Endothelial cell of umbilical vein (primary cell): ENCODE measurements around the gene SFI1. TPM values are rescaled to one million over a fixed set of nuclear protein-coding genes. Genes with fewer than 3 reads are reported as not detected.
A peak's percentile ranks its signal among the peaks of the same experiment; 100 is the strongest.

Experiments
- BruUV-seq: library from RNA; stranded (reverse); fragments of 400-500 nt; replicated peaks from 2 replicates; lab custom pipeline; 2021; lab: Mats Ljungman, UMichigan
- CTCF ChIA-PET: fragments of 300-600, 350-600 bp; sonication (Branson Sonifier 250); formaldehyde crosslinking; loops from one replicate; lab custom pipeline; 2021; ENCODE audit warnings: antibody characterized with exemption, inconsistent platforms; lab: Charles Lee
- POLR2A ChIA-PET: fragments of 300-600, 350-600 bp; sonication (Branson Sonifier 250); formaldehyde crosslinking; loops from one replicate; lab custom pipeline; 2021; ENCODE audit warnings: antibody characterized with exemption, inconsistent platforms; lab: Charles Lee
- DNase-seq: peaks from one replicate; pipeline ENCODE4 v3.0.0-alpha.2; 2011; ENCODE audit warnings: low read depth, low spot score
- FAIRE-seq: peaks from 2 replicates; lab custom pipeline; 2011; peaks lifted over from hg19 to GRCh38; lab: Jason Lieb, UNC
- H2AFZ ChIP-seq: 2 replicates; pipeline ENCODE4 v1.6.0; 2012; ENCODE audit warnings: low read depth, low read length, control low read depth, inconsistent platforms
- H3K27ac ChIP-seq: 2 replicates; pipeline ENCODE4 v1.5.1; 2011; ENCODE audit warnings: low read depth, mild to moderate bottlenecking, control low read depth, low read length, moderate library complexity; ENCODE audit not compliant: insufficient read depth
- H3K27me3 ChIP-seq, 2 experiments: 2 replicates each; pipeline versions ENCODE4 v1.6.0 to v1.6.1; 2011; ENCODE audit warnings: low read length in 2 of 2, mixed read lengths in 1 of 2; ENCODE audit not compliant: control insufficient read depth in 2 of 2, insufficient read depth in 2 of 2
- H3K36me3 ChIP-seq, 2 experiments: 2 replicates in 1 of 2; 3 replicates in 1 of 2; pipeline ENCODE4 v1.5.1; 2011; ENCODE audit warnings: low read length in 2 of 2, mild to moderate bottlenecking in 1 of 2, moderate library complexity in 1 of 2; ENCODE audit not compliant: control insufficient read depth in 2 of 2, insufficient read depth in 2 of 2; ENCODE audit errors: extremely low read depth in 1 of 2
- H3K4me1 ChIP-seq: 3 replicates; pipeline ENCODE4 v1.5.1; 2011; ENCODE audit warnings: mild to moderate bottlenecking, low read length; ENCODE audit not compliant: control insufficient read depth, insufficient read depth; ENCODE audit errors: extremely low read depth
- H3K4me2 ChIP-seq: 2 replicates; pipeline ENCODE4 v1.6.1; 2011; ENCODE audit warnings: low read length, control low read depth, mixed read lengths; ENCODE audit not compliant: insufficient read depth
- H3K4me3 ChIP-seq, 3 experiments: fragments of 200-600 bp in 1 of 3; sonication (generic), shearing (Covaris generic) in 1 of 3; replicated peaks in 1 of 3; 2 replicates each; pipeline ENCODE4 v1.5.1; 2011 to 2016; ENCODE audit warnings: control low read depth in 3 of 3, low read length in 3 of 3, mild to moderate bottlenecking in 2 of 3, inconsistent platforms in 1 of 3, low read depth in 1 of 3, moderate library complexity in 1 of 3; ENCODE audit not compliant: insufficient read depth in 1 of 3
- H3K79me2 ChIP-seq: 2 replicates; pipeline ENCODE4 v1.6.0; 2012; ENCODE audit warnings: low read length, inconsistent platforms; ENCODE audit not compliant: control insufficient read depth, insufficient read depth
- H3K9ac ChIP-seq: replicated peaks from 2 replicates; pipeline ENCODE3; 2011; ENCODE audit warnings: low read length, control low read depth; ENCODE audit not compliant: insufficient read depth; ENCODE audit errors: extremely low read depth
- H3K9me1 ChIP-seq: replicated peaks from 3 replicates; pipeline ENCODE4 v1.6.0; 2011; ENCODE audit warnings: mild to moderate bottlenecking, low read length; ENCODE audit not compliant: control insufficient read depth, insufficient read depth; ENCODE audit errors: extremely low read depth
- H3K9me3 ChIP-seq: replicated peaks from 2 replicates; pipeline ENCODE4 v1.5.1; 2012; ENCODE audit warnings: low read length, inconsistent platforms; ENCODE audit not compliant: control insufficient read depth, insufficient read depth
- H4K20me1 ChIP-seq: replicated peaks from 2 replicates; pipeline ENCODE3; 2011; ENCODE audit warnings: mild to moderate bottlenecking, low read length; ENCODE audit not compliant: control insufficient read depth, insufficient read depth; ENCODE audit errors: extremely low read depth
- EZH2 ChIP-seq: IDR thresholded peaks from 2 replicates; pipeline ENCODE4 v1.6.1; 2012; ENCODE audit warnings: borderline replicate concordance, low read depth, mild to moderate bottlenecking, moderate library complexity, low read length, inconsistent platforms; ENCODE audit not compliant: severe bottlenecking
- FOS ChIP-seq: IDR thresholded peaks from 2 replicates; pipeline ENCODE4 v1.6.1; 2011; ENCODE audit warnings: mild to moderate bottlenecking, low read length, moderate library complexity, borderline replicate concordance; ENCODE audit not compliant: insufficient read depth
- GATA2 ChIP-seq: IDR thresholded peaks from 2 replicates; pipeline ENCODE4 v1.7.0; 2011; ENCODE audit warnings: low read depth, mild to moderate bottlenecking, moderate library complexity, mixed read lengths, low read length; ENCODE audit not compliant: insufficient read length, insufficient read depth
- JUN ChIP-seq: IDR thresholded peaks from 2 replicates; pipeline ENCODE4 v1.6.1; 2011; ENCODE audit warnings: borderline replicate concordance, low read depth; ENCODE audit not compliant: insufficient read length, insufficient read depth
- MYC ChIP-seq: IDR thresholded peaks from one replicate; pipeline ENCODE4 v1.6.1; 2011; ENCODE audit warnings: mild to moderate bottlenecking, low read depth, low read length
- POLR2A ChIP-seq: IDR thresholded peaks from 2 replicates; pipeline ENCODE4 v1.6.1; 2012; ENCODE audit warnings: low read depth, mild to moderate bottlenecking, control low read depth, low read length
- POLR2AphosphoS5 ChIP-seq: IDR thresholded peaks from 2 replicates; pipeline ENCODE4 v1.6.1; 2012; ENCODE audit warnings: low read depth, mild to moderate bottlenecking, control low read depth, low read length, moderate library complexity; ENCODE audit not compliant: insufficient read depth
- dilution Hi-C: fragments of 300-500 bp; cut with MboI; formaldehyde crosslinking; loops from one replicate; pipeline ENCODE4 v1.15.0; 2019; ENCODE audit warnings: low sequenced_read_pairs; ENCODE audit not compliant: extremely low pct_ligation_motif_present
- intact Hi-C: fragments of 100-400 bp; cut with micrococcal nuclease; formaldehyde crosslinking; loops from one replicate; pipeline ENCODE4 v1.10.0; 2022
- polyA plus RNA-seq, 4 experiments: library from polyadenylated mRNA; depleted of rRNA in 3 of 4; stranded (reverse) in 3 of 4; unstranded in 1 of 4; fragments of >200 nt; gene quantifications; 2 replicates each; pipeline versions ENCODE4 v1.2.1 to v1.2.3, GENCODE V29; 2011 to 2012; ENCODE audit warnings: missing spikeins in 1 of 4
- total RNA-seq: library from RNA; stranded (reverse); gene quantifications from 2 replicates; pipeline ENCODE4 v1.2.3, GENCODE V29; 2021
- TF ChIP-seq, protein P1 (sequence below), 2 donors: IDR thresholded peaks; 1 replicate in 1 of 2; 2 replicates in 1 of 2; pipeline ENCODE4 v1.5.1; 2011; ENCODE audit warnings: low read length in 2 of 2, mild to moderate bottlenecking in 2 of 2, moderate library complexity in 2 of 2, control low read depth in 1 of 2, inconsistent platforms in 1 of 2, low read depth in 1 of 2; ENCODE audit not compliant: insufficient read depth in 1 of 2; ENCODE audit errors: extremely low read depth in 1 of 2
- TF ChIP-seq, protein P2 (sequence below): IDR thresholded peaks from 2 replicates; pipeline ENCODE4 v1.6.1; 2011; ENCODE audit not compliant: insufficient read depth, insufficient read length

SFI1 gene
- total and polyA plus RNA-seq, 2 donors (not counting 3 experiments of a cell fraction or from before 2014, with no cell fraction given): 12.5 to 46.4 TPM

DNA sequence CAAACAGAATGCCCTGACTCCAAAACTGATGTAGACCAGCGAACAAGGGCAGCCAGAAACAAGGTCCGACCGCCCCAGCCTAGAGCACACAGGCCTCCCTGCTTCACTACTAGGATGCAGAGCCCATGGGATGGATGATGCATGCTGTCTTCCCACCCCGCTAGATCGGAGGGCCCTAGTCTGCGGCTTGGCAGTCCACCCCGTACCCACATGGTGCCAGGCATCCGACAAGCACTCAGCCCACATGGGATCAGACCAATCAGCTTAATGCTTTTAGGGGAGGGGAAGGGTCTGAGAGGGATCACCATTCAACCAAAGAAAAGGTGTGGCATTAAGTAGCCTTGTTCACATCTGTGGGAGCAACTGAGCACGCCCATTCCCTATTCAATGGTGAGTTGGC is 135.1 kb downstream of the SFI1 start:
- peak overlapping the region in 1 of 3 experiments; percentile 42 for H3K4me3 ChIP-seq

More for the DNA sequence above, 135.1 kb downstream of the SFI1 start:
- H3K36me3 ChIP-seq: no peaks in the 10 kb centered on the region
- H3K9me1 ChIP-seq: no peaks in the 10 kb centered on the region
- peaks cover 30% of the 10 kb centered on the region for H3K4me1 ChIP-seq
- no peak for DNase-seq
- peak overlapping the region; percentile 33 for H3K4me2 ChIP-seq
- peak overlapping the region; percentile 81 for H3K27ac ChIP-seq
- H3K27me3 ChIP-seq: no peaks in the 10 kb centered on the region
- no TSS peak for BruUV-seq
- H3K9me3 ChIP-seq: no peaks in the 10 kb centered on the region
- dilution Hi-C loops: no loop called here
- peak overlapping the region; percentile 85 for H3K9ac ChIP-seq
- POLR2A ChIA-PET: no interaction called here
- CTCF ChIA-PET: interaction anchor here (1.4 to 11.3 kb wide), 5 partner anchors 15 to 180 kb away, joined by 4 to 216 read pairs (median 5); partner anchors contain the start of gene DEPDC5
- H4K20me1 ChIP-seq: no peaks in the 10 kb centered on the region
- intact Hi-C loops: loop anchor here (2.0 kb wide), 3 partner anchors 135 to 285 kb away; partner anchors contain the start of genes EIF4ENIF1, PATZ1 and SFI1
- H2AFZ ChIP-seq: no peak overlapping the region
- peaks cover 52% of the 10 kb centered on the region for H3K79me2 ChIP-seq
- no peak for FAIRE-seq
- TF ChIP-seq, protein P1, sequence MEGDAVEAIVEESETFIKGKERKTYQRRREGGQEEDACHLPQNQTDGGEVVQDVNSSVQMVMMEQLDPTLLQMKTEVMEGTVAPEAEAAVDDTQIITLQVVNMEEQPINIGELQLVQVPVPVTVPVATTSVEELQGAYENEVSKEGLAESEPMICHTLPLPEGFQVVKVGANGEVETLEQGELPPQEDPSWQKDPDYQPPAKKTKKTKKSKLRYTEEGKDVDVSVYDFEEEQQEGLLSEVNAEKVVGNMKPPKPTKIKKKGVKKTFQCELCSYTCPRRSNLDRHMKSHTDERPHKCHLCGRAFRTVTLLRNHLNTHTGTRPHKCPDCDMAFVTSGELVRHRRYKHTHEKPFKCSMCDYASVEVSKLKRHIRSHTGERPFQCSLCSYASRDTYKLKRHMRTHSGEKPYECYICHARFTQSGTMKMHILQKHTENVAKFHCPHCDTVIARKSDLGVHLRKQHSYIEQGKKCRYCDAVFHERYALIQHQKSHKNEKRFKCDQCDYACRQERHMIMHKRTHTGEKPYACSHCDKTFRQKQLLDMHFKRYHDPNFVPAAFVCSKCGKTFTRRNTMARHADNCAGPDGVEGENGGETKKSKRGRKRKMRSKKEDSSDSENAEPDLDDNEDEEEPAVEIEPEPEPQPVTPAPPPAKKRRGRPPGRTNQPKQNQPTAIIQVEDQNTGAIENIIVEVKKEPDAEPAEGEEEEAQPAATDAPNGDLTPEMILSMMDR (IDR thresholded peaks at IDR 0.05; ENCODE audit: extremely low read depth in 1 of 2, insufficient read depth in 1 of 2, low read depth in 1 of 2, low read length in 2 of 2): no peak
- TF ChIP-seq FOS: no peak
- TF ChIP-seq JUN: no peak
- no peak for TF ChIP-seq EZH2
- TF ChIP-seq MYC: no peak
- no peak for TF ChIP-seq GATA2
- no peak for TF ChIP-seq POLR2A
- TF ChIP-seq POLR2AphosphoS5: no peak
- TF ChIP-seq, protein P2, sequence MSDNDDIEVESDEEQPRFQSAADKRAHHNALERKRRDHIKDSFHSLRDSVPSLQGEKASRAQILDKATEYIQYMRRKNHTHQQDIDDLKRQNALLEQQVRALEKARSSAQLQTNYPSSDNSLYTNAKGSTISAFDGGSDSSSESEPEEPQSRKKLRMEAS: no peak
